NCI-H187 treated with DMSO at 0.1 percent for 48 hours (cell line): Measurements from ENCODE around the gene ASTN2.
"Not testable (repeated sequence)": the region's sequence is repeated elsewhere in the genome, so short reads cannot be mapped to it uniquely, and the experiment has no call there.

Experiments
- DNase-seq: peaks from one replicate; lab custom pipeline; 2025; lab: John Stamatoyannopoulos, UW

The ASTN2 gene

GRCh38 chr9:116460026-116460425 is 954.8 kb downstream of the ASTN2 start:
- no peak for DNase-seq

- no peak for DNase-seq
Measured at GRCh38 chr9:116459576-116459975, 955.3 kb downstream of the ASTN2 start.

DNA sequence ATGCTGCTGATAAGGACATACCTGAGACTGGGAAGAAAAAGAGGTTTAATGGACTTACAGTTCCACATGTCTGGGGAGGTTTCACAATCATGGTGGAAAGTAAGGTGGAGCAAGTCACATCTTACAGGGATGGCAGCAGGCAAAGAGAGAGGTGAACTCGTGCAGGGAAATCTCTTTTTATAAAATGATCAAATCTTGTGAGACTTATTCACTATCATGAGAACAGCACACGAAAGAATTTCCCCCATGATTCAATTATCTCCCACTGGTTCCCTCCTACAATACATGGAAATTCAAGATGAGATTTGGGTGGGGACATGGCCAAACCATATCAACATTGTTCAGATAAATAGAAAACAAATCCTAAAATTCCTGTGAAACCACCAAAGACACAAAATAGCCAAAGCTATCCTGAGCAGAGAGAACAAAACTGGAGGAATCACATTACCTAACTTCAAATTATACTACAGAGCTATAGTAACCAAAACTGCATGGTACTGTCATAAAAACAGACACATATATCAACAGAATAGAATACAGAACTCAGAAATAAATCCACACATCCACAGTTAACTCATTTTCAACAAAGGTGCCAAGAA is 958.3 kb downstream of the ASTN2 start:
- no peak for DNase-seq

DNA sequence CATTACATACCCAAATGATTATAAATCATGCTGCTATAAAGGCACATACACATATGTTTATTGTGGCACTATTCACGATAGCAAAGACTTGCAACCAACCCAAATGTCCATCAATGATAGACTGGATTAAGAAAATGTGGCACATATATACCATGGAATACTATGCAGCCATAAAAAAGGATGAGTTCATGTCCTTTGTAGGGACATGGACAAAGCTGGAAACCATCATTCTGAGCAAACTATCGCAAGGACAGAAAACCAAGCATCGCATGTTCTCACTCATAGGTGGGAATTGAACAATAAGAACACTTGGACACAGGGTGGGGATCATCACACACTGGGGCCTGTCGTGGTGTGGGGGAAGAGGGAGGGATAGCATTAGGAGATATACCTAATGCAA is 960.3 kb downstream of the ASTN2 start:
- not testable (repeated sequence) for DNase-seq

GRCh38 chr9:116453785-116454184 is 961.1 kb downstream of the ASTN2 start:
- no peak for DNase-seq

- DNase-seq: no peak
Measured at GRCh38 chr9:116452634-116453033, 962.2 kb downstream of the ASTN2 start.

DNA sequence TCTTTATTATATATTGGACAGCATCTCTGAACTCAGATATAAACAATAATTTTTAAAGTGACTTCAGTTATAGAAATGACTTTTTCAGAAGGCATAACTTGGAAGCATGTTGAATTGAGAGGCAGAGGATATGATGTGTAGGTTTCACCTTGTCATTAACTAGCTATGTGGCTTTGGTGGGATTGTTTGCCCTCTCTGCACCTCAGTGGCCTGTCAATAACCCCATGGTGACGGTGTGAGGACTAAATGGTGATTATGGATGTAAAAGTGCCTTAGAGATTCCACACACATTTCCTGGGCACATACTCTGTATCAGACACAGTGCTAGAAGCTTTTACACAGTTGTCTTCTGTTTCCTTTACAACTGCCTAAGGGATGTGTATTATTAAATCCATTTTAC is 962.6 kb downstream of the ASTN2 start:
- no peak for DNase-seq

GRCh38 chr9:116451500-116452115 is 963.2 kb downstream of the ASTN2 start:
- no peak for DNase-seq

GRCh38 chr9:116450378-116451139 is 964.3 kb downstream of the ASTN2 start:
- DNase-seq: no peak

GRCh38 chr9:116449949-116450348 is 964.9 kb downstream of the ASTN2 start:
- DNase-seq: no peak

DNA sequence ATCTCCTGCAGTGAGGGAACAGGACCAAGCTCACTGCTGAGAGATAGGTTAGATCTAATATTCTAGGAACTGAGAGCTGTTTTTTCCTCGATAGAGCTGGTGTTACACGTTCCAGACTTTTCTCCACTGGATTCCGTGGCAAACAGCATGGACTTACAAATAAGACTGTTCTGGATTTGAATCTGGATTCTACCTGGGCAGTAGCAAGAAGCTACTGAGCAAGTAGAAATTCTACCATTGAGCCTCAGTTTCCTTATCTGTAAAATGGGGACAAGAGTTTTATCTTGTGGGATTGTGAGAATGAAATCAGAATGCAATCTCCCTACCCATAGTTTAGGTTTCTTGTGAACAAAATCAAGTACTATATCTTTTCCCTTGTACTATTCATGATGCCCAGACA is 966.4 kb downstream of the ASTN2 start:
- no peak for DNase-seq

DNA sequence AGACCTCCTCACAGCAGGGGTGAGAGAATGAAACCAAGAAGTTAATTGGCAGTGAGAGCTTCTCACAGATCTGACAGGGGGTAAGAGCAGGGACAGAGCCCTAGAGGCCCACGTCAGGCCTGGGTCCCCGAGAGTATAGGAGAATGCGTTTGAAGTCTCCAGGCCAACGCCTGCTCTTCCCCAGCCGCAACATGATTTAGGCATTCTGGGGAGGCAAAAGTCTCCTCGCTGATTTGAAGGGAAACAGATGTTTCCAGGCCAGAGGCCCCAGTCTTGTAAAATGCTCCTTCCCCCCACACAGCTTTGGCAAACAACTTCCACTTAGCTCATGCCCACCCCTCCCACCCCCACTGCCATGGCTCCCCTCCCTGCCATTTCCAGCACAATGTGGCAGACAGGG is 966.9 kb downstream of the ASTN2 start:
- DNase-seq: no peak

- no peak for DNase-seq
Measured at GRCh38 chr9:116442528-116442927, 972.3 kb downstream of the ASTN2 start.

DNA sequence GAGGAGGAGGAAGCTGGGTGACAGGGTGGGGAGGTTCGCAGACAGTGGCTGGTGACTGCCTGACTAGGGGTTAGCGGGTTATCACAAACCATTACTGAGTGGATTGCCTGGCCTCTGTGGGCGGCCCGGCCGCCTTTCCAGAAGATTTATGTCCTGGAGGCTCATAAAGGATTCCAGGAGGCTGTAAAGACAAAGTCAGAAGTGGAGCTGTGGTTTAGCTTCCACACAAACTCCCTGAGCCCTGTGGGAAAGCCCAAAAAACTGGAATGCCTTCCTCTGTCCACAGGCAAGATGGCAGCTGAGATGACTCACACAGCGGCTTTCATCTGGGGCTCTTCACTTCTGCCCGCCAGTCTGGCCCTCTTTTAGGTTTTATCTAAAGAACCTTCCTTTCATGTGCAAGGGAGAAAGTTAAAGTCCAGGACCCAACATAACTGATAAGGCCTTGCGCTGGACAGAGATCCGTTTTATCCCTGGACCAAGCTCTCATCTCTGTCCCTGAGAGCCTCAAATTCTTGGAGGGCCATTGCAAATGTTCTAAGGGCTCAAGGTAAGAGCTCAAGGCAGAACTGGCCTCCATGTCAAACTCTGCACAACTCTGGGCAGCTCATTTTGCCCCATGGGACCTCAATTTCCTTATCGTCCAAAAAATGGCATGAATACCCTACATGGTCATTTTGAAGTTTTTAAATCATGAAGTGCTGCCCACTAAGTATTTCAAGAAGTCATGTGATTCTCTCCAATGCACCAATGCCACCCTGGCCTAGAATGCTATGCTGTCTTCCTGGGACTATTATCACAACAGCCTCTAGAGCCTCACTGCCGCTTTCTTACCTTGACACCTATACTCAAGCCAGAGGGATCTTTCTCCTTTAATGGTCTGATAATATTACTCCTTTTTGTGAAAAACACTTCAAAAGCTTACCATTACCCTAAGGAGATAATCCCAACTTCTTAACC is 977.2 kb downstream of the ASTN2 start:
- no peak for DNase-seq

- DNase-seq: no peak
Measured at GRCh38 chr9:116436121-116436520, 978.7 kb downstream of the ASTN2 start.

DNA sequence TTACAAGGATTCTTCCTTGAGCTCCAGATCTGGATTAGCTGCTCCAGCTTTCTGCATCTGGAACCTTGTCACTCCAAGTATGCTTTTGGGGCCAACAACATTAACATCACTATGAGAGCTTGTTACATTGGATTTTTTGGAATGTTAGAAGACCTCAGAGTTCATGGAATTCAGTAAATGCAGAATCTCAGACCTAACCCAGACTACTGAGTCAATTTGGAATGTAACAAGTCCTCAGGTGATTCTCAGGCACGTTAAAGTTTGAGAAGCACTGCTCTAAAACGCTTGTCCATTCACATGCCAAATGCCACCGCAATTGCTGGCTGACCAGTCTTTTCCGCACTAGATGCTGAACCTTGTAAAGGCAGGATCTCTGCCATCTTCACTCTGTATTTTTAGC is 979.2 kb downstream of the ASTN2 start:
- DNase-seq: no peak

DNA sequence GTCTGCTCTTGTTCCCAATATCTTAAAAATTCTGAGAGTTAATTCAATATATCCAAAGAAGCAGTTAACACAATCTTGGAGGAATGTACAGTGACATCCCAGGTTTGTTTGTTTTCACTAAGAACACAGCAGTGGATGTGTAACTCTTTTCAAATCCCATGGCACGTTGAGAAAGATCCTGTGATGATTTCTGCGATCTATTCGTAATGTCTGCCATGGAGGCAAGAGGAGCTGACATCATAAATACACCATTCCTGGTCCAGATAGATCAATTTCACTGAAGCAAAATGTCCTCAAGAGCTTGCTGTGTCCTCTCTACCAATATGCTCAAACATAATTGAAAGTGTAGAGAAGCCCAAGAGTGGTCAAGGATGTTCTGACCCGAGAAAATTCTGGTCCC is 980.5 kb downstream of the ASTN2 start:
- no peak for DNase-seq

- no peak for DNase-seq
Measured at GRCh38 chr9:116432051-116432450, 982.8 kb downstream of the ASTN2 start.

DNA sequence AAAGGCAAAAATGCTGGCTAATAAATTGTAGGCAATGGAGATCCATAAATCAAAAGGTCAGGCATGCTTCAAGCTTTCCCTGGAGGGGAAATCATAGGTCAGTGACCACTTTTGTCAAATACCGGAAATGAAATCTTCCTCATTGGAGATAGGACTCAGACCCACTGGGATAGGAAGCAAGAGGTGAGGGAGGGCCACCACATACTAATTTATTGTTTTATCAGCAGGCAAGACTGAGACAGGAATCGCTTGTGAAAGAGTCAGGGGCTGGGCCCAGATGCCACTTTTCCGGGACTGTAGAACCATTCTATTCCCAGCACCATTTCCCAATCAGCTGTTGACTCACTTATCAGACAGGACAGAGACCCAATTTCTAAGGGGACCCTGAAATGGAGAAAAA is 984.0 kb downstream of the ASTN2 start:
- no peak for DNase-seq

GRCh38 chr9:116425244-116425643 is 989.6 kb downstream of the ASTN2 start:
- DNase-seq: no peak

DNA sequence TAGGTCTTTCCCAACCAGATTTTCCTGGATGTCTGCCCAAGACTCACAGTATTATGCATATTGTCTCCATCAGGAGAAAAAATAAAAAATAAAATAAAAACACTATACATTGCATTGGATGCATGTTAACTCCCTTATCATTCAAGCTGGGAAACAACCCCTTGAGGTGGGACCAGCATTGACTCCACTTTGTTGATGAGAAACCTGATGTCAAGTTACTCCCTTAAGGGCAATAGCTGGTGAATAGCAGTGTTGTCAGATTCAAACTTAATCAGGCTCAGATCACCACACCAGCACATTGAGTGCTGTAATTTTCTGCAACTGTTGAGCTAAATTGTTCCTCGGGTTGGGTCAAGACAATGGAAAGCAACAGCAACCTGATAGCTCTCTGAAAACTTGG is 991.7 kb downstream of the ASTN2 start:
- no peak for DNase-seq
